A673 (cell line): Measurements from ENCODE around the gene TMOD1.

Experiments used
- CTCF ChIP-seq: fragments of 300-800, 200-600 bp; sonication (generic); conservative IDR thresholded peaks from 2 replicates; pipeline ENCODE4 v1.5.1; 2017; ENCODE audit warnings: low read depth, mild to moderate bottlenecking, antibody characterized with exemption, low read length, moderate library complexity, mixed read lengths
- EZH2 ChIP-seq: fragments of 200-600 bp; sonication (generic); IDR thresholded peaks from 2 replicates; pipeline ENCODE4 v1.6.1; 2017; ENCODE audit warnings: borderline replicate concordance, low read depth, mild to moderate bottlenecking, mixed read lengths, antibody characterized with exemption, low read length; ENCODE audit not compliant: poor library complexity, severe bottlenecking

- TF ChIP-seq CTCF (no peak), EZH2 (no peak)
Measured at GRCh38 chr9:97474372-97474925, 27.0 kb upstream of the TMOD1 start.
